ENCODE measurements around the gene PHLDB2.

The PHLDB2 gene

DNA sequence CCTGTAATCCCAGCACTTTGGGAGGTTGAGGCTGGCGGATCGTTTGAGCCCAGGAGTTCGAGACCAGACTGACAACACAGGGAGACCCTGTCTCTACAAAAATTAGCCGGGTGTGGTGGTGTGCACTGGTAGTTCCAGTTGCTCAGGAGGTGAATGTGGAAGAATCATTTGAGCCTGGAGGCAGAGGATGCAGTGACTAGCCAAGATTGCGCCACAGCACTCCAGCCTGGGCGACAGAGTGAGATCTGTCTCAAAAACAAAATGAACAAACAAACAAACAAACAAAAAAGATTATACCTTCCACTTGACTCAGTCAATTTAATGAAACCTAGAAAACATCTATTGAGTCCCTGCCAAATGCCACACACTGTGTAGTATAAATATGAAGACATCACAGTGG, 30.5 kb upstream of the PHLDB2 start:
- TF ChIP-seq, protein P1, sequence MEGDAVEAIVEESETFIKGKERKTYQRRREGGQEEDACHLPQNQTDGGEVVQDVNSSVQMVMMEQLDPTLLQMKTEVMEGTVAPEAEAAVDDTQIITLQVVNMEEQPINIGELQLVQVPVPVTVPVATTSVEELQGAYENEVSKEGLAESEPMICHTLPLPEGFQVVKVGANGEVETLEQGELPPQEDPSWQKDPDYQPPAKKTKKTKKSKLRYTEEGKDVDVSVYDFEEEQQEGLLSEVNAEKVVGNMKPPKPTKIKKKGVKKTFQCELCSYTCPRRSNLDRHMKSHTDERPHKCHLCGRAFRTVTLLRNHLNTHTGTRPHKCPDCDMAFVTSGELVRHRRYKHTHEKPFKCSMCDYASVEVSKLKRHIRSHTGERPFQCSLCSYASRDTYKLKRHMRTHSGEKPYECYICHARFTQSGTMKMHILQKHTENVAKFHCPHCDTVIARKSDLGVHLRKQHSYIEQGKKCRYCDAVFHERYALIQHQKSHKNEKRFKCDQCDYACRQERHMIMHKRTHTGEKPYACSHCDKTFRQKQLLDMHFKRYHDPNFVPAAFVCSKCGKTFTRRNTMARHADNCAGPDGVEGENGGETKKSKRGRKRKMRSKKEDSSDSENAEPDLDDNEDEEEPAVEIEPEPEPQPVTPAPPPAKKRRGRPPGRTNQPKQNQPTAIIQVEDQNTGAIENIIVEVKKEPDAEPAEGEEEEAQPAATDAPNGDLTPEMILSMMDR (IDR thresholded peaks at IDR 0.05; ENCODE audit: low read depth, low read length, missing control alignments) = no peak
- DNase-seq (ENCODE audit: low read depth) = no peak
- no peak overlapping the region for H3K4me3 ChIP-seq (ENCODE audit: low read depth, low read length)
- in situ Hi-C loops (cut with HindIII; ENCODE audit: low sequenced_read_pairs) = no loop called here

DNA sequence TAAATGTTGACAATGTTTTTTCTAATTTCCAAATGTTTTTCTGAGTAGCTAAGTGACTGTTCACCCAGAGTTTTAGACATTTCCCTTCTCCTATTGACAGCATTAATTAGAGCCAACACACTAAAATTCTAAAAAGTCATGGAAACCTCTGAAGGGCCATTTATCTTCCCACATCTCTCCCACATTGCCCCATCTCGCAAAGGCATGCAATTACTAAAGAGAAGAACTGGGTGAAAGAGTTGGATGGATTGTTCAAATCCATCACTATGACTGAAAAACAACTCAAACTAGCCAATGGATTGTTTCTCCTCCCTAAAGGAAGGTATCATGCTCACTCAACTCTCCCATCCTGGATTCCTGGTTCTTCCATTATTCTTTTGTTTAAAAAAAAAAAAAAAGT, 30.0 kb upstream of the PHLDB2 start:
- no peak overlapping the region for H3K4me3 ChIP-seq (ENCODE audit: low read depth, low read length)
- DNase-seq (ENCODE audit: low read depth) = no peak
- TF ChIP-seq, protein P1 (IDR thresholded peaks at IDR 0.05; ENCODE audit: low read depth, low read length, missing control alignments) = no peak
- in situ Hi-C loops (cut with HindIII; ENCODE audit: low sequenced_read_pairs) = no loop called here

DNA sequence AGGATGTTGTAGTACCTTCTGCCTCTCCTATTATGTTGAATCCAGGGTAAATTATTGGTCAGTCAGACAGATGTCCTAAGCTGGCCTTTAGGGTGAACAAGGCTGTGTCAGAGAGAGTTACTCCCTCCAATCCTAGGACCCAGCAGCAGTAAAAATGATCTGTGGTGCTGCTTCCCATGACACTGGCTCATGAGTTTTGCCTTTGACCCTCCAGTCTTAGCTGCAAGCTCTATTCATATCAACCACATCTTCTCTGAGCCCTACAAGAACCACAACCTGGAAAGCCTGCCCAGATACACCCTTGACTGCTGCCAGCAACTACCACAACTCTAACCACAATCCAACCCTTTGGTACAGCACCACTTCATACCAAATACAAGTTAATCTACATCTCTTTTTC, 27.2 kb upstream of the PHLDB2 start:
- TF ChIP-seq, protein P1 (IDR thresholded peaks at IDR 0.05; ENCODE audit: low read depth, low read length, missing control alignments) = no peak
- no peak overlapping the region for H3K4me3 ChIP-seq (ENCODE audit: low read depth, low read length)
- in situ Hi-C loops (cut with HindIII; ENCODE audit: low sequenced_read_pairs) = no loop called here
- peak; percentile 88 for DNase-seq (ENCODE audit: low read depth)

DNA sequence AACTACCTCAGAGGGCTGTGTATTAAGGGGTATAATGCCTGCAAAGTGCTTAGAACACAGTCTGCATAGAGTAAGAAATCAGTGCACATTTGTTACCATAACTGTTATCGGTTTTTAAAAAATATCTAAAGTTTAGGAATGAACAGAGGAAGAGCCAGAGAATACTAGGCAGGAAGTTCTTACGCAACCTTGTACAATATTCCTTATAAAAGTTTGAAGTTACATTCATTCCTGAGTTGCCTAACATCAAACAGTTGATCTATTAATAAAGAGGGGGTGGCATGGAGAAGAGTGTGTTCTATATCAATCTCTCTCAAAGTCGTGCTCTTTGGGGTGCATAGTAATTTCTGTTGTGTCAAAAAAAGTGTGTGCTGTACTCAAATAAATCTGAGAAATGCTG, 22.0 kb upstream of the PHLDB2 start:
- no peak for DNase-seq (ENCODE audit: low read depth)
- in situ Hi-C loops (cut with HindIII; ENCODE audit: low sequenced_read_pairs) = no loop called here
- no peak overlapping the region for H3K4me3 ChIP-seq (ENCODE audit: low read depth, low read length)
- TF ChIP-seq, protein P1 (IDR thresholded peaks at IDR 0.05; ENCODE audit: low read depth, low read length, missing control alignments) = no peak

DNA sequence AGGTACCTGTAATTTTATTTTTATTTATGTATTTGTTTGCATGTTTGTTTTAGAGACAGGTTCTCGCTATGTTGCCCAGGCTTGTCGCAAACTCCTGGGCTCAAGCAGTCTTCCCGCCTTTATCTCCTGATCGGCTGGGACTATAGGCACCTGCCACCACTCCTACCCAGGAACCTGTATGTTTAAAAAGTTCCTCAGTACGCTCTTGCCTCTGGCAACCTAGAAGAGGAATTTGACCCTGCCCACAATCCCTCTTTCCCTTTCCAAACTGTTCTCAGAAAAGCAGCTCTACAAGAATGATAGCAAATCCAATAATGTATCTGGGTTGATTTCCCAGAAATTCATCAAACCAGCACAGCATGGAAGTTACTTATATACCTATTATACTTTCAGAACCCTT, 20.9 kb upstream of the PHLDB2 start:
- no peak overlapping the region for H3K4me3 ChIP-seq (ENCODE audit: low read depth, low read length)
- TF ChIP-seq, protein P1 (IDR thresholded peaks at IDR 0.05; ENCODE audit: low read depth, low read length, missing control alignments) = no peak
- in situ Hi-C loops (cut with HindIII; ENCODE audit: low sequenced_read_pairs) = no loop called here
- no peak for DNase-seq (ENCODE audit: low read depth)

DNA sequence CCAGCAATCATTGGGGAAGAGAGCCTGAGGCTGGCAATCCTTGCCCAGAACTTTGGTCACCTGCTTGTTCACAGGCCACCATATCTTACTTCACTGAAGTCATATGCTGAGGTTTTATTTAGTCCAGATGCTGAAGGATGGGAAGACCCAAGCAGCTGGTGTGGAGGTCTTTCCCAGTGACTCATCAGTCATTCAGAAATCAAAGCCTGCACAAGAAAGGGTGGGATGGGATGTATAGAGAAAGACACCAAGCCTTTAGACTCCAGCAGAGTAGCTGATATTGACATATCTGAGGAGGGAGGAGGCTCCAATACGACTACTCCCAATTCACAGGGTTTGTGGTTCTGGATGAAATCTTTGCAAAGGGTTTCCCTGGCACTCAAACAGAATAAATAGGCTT, 13.0 kb upstream of the PHLDB2 start:
- in situ Hi-C loops (cut with HindIII; ENCODE audit: low sequenced_read_pairs) = no loop called here
- no peak for DNase-seq (ENCODE audit: low read depth)

More for the DNA sequence above, 13.0 kb upstream of the PHLDB2 start:
- no peak overlapping the region for H3K4me3 ChIP-seq (ENCODE audit: low read depth, low read length)
- TF ChIP-seq, protein P1 (IDR thresholded peaks at IDR 0.05; ENCODE audit: low read depth, low read length, missing control alignments) = no peak
